Stimulated activated CD4-positive, alpha-beta T cell treated with anti-CD3 and anti-CD28 coated beads, Interleukin-12 subunit alpha, Interleukin-12 subunit beta, amount 100 ng/mL, for 48 hours (primary cell): ENCODE results near the gene RFTN2.
"Not testable (repeated sequence)": the region's sequence is repeated elsewhere in the genome, so short reads cannot be mapped to it uniquely, and the experiment has no call there.

Experiments
- DNase-seq, 3 donors: peaks; one replicate each; pipeline ENCODE4 v3.0.0-alpha.2; 2020; ENCODE audit warnings: low read depth in 2 of 3, low spot score in 1 of 3

The RFTN2 gene

DNA sequence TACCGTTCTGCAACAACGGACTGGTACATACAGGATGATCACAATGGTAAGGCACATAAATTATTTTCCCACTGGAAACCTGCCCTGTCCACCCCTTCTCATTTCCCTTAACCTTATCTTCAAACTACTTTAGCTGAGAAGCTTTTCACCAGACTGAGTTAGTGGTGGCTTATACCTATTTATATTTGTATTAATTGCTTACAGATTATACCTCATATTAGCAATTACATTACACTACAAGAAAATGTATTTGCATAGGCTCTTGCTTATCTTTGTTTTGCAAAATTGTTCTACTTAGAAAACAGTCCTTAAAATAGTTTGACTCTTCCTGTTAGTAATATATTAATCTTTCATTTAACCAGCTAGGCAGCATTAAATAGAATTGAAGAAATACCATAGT lies 124.1 kb downstream of the RFTN2 start:
- DNase-seq: not testable (repeated sequence)

DNA sequence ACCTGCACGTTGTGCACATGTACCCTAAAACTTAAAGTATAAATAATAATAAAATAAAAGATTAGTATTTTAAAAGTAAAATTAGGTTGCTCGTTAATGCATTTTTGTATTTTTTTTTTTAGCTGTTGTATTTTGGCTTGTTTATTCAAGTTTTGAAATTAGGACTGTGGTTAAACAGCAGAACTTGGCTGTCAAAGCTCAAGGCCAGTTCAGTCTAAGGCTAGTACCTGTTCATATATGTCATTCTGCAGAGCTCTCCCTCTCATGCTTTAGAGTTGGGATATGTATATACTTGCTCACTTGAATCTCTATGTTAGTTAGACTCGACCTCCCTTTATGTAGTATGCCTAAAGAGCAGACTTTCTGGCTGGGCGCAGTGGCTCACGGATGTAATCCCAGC lies 126.8 kb downstream of the RFTN2 start:
- DNase-seq: no peak

DNA sequence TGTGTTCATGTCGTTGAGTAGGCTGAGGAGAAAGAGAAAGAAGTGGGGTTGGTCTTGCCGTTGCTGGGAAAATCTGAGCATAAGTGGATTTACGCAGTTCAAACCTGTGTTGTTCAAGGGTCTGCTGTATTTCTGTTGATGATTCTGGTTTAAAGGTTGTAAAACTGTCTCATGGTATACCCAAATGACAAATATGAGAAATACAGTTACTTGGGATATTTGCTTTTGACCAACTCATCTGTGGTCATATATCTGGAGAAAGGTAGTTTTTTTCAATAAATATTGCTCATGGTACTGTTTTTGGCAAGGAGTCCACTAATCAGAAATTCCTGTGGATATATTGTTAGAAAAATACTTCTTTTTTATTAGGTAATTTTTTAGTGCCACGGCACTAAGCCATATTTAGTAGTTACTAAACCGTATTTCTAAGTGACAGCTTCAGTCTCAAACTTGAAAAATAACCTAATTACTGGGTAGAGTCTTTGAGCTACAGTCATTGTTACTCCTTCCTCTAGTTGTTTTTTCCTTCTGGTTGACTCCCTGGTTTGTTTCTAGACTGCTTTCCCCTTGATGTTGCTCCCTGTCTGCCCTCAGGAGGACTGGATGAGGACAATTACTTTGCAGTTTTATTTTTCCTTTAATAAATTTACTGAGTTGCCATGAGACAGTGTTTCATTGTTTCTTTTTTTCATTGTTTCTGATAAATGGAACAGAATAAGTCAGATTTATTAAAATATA lies 128.1 kb downstream of the RFTN2 start:
- DNase-seq: no peak

DNA sequence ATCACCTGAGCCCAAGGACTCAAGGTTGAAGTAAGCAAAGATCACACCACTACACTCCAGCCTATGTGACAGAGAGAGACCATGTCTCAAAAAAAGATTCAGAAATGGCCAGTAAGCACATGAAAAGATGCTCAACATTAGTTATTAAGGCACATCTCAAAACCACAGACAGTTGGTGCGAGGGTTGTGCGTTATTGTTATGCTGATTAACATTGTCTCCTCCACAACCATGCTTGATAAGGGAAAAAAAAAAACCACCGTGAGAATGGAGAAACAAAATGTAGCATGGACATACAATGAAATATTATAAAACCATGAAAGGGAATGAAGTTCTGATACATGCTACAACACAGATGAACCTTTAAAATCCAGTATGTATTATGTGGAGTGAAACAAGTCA lies 132.2 kb downstream of the RFTN2 start:
- no peak for DNase-seq

DNA sequence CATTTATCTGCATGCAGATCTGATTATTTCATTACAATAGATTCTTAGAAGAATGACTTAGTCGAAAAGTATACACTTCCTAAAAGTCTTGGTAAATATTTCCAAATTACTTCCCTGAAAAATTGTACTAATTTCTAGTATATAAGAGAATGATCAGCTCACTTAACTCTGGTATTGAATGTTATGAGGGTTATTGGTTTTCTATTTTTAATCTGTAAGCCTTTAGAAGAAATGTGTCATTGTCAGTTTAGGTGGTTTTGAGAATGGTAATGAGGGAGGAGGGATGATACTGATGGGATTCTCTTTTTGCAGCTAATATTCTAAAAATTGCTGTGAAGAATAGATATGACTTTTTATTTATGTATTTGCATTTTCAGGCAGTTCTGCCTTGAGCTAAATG lies 135.7 kb downstream of the RFTN2 start:
- DNase-seq: no peak

DNA sequence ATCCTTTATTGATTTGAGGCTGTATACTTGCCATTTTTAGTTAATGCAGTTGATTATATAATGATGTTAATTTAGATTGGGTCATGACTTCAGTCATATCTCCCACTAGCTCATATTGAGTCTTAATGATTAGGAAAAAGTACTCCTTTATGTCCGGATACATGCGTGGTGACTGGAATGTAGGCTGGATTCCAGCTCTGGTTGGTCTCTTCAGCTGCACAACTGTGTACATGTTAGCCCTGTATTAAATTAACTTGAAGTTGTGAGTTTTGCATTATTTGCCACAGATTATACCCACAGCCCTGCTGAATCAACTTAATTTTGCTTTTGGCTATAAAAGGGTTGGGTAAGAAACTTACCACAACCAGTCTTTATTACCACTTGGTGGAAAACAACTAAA lies 137.0 kb downstream of the RFTN2 start:
- DNase-seq: no peak
